ENCODE measurements around the gene HOXD10.

Gene HOXD10

GRCh38 chr2:176148751-176149421, 32.3 kb downstream of the HOXD10 start:
- Mint-ChIP-seq H3K9me3 (no peaks in the 10 kb centered on the region), H3K27me3 (ENCODE audit: low read depth, poor library complexity) (no peaks in the 10 kb centered on the region), H3K36me3 (ENCODE audit: low read depth) (peaks cover 74% of the 10 kb centered on the region), H3K4me3 (peak overlapping the region; percentile 100), H3K27ac (peak overlapping the region; percentile 95), H3K4me1 (peaks cover 66% of the 10 kb centered on the region)
- no peak for TF ChIP-seq CTCF (IDR thresholded peaks at IDR 0.05)
- DNase-seq = no peak

- no peaks in the 10 kb centered on the region for H3K27me3 Mint-ChIP-seq (ENCODE audit: low read depth, poor library complexity)
- peaks cover 77% of the 10 kb centered on the region for H3K36me3 Mint-ChIP-seq (ENCODE audit: low read depth)
- peak overlapping the region; percentile 95 for H3K27ac Mint-ChIP-seq
- H3K4me1 Mint-ChIP-seq = peaks cover 66% of the 10 kb centered on the region
- no peak for TF ChIP-seq CTCF (IDR thresholded peaks at IDR 0.05)
- peak overlapping the region; percentile 100 for H3K4me3 Mint-ChIP-seq
- DNase-seq = no peak
- no peaks in the 10 kb centered on the region for H3K9me3 Mint-ChIP-seq
Measured at GRCh38 chr2:176149481-176149938, 32.9 kb downstream of the HOXD10 start.

GRCh38 chr2:176149939-176150583, 33.5 kb downstream of the HOXD10 start:
- H3K36me3 Mint-ChIP-seq (ENCODE audit: low read depth) = peaks cover 78% of the 10 kb centered on the region
- no peak for DNase-seq
- no peak for TF ChIP-seq CTCF (IDR thresholded peaks at IDR 0.05)
- H3K27ac Mint-ChIP-seq = peak overlapping the region; percentile 95
- H3K4me1 Mint-ChIP-seq = peaks cover 66% of the 10 kb centered on the region
- H3K27me3 Mint-ChIP-seq (ENCODE audit: low read depth, poor library complexity) = no peaks in the 10 kb centered on the region
- no peaks in the 10 kb centered on the region for H3K9me3 Mint-ChIP-seq
- peak overlapping the region; percentile 100 for H3K4me3 Mint-ChIP-seq

GRCh38 chr2:176150584-176151441, 34.2 kb downstream of the HOXD10 start:
- peak overlapping the region; percentile 100 for H3K4me3 Mint-ChIP-seq
- H3K9me3 Mint-ChIP-seq = no peaks in the 10 kb centered on the region
- peak overlapping the region; percentile 97 for H3K27ac Mint-ChIP-seq
- H3K27me3 Mint-ChIP-seq (ENCODE audit: low read depth, poor library complexity) = no peaks in the 10 kb centered on the region
- H3K4me1 Mint-ChIP-seq = peaks cover 66% of the 10 kb centered on the region
- TF ChIP-seq CTCF (IDR thresholded peaks at IDR 0.05) = no peak
- peaks cover 85% of the 10 kb centered on the region for H3K36me3 Mint-ChIP-seq (ENCODE audit: low read depth)
- no peak for DNase-seq

GRCh38 chr2:176151442-176152287, 35.1 kb downstream of the HOXD10 start, which contains the start of gene HOXD4:
Gene HOXD4, plus strand, starts transcription at chr2:176151550. Its CDS starts 84 bp downstream, at chr2:176151634.
- Mint-ChIP-seq H3K4me1 (peaks cover 70% of the 10 kb centered on the region), H3K36me3 (ENCODE audit: low read depth) (peaks cover 82% of the 10 kb centered on the region), H3K27ac (peak within 1 kb of the TSS; percentile 99), H3K4me3 (peak within 1 kb of the TSS; percentile 100), H3K9me3 (no peaks in the 10 kb centered on the region), H3K27me3 (ENCODE audit: low read depth, poor library complexity) (no peaks in the 10 kb centered on the region)
- no peak for DNase-seq
- no peak for TF ChIP-seq CTCF (IDR thresholded peaks at IDR 0.05)

All from nephron progenitor cell (in vitro differentiated cells).